ENCODE measurements around the gene NRN1.

The NRN1 gene

GRCh38 chr6:6002005-6002847 is 4.5 kb downstream of the NRN1 start:
- DNase-seq = no peak

- no peak for DNase-seq
These were observed 5.3 kb downstream of the NRN1 start for GRCh38 chr6:6001443-6001842.

GRCh38 chr6:5999688-6000608 is 6.8 kb downstream of the NRN1 start:
- no peak for DNase-seq

- DNase-seq = no peak
These were observed 7.7 kb downstream of the NRN1 start for GRCh38 chr6:5998711-5999687.

GRCh38 chr6:5998236-5998635 is 8.5 kb downstream of the NRN1 start:
- DNase-seq = no peak

- no peak for DNase-seq
These were observed 9.2 kb downstream of the NRN1 start for GRCh38 chr6:5997420-5997987.

- DNase-seq = no peak
These were observed 9.9 kb downstream of the NRN1 start for GRCh38 chr6:5996714-5997419.

GRCh38 chr6:5995949-5996713 is 10.6 kb downstream of the NRN1 start:
- DNase-seq = no peak

- no peak for DNase-seq
These were observed 11.1 kb downstream of the NRN1 start for GRCh38 chr6:5995658-5995948.

GRCh38 chr6:5994999-5995657 is 11.6 kb downstream of the NRN1 start:
- no peak for DNase-seq

GRCh38 chr6:5994234-5994998 is 12.3 kb downstream of the NRN1 start:
- DNase-seq = no peak

GRCh38 chr6:5992551-5993225 is 14.0 kb downstream of the NRN1 start:
- no peak for DNase-seq

- DNase-seq = no peak
These were observed 15.9 kb downstream of the NRN1 start for GRCh38 chr6:5990786-5991185.

- no peak for DNase-seq
These were observed 17.5 kb downstream of the NRN1 start for GRCh38 chr6:5989141-5989723.

- DNase-seq = no peak
These were observed 19.9 kb downstream of the NRN1 start for GRCh38 chr6:5986861-5987260.

- no peak for DNase-seq
These were observed 22.3 kb downstream of the NRN1 start for GRCh38 chr6:5984150-5985089.

Measured in NCI-H1436 treated with DMSO at 0.1 percent for 48 hours (cell line).